CD4-positive, alpha-beta T cell (primary cell): Measurements from ENCODE around the gene SPTLC2. TPM values are rescaled to one million over a fixed set of nuclear protein-coding genes. Genes with fewer than 3 reads are reported as not detected.

Source experiments
- ATAC-seq: fragments of 200-7000 bp; cut with Tn5 transposase; one replicate; pipeline ENCODE4 v1.10.0; 2022; ENCODE audit warnings: mild to moderate bottlenecking; ENCODE audit not compliant: poor library complexity
- CTCF ChIA-PET: fragments of 350-600 bp; sonication (Branson Sonifier 250); formaldehyde crosslinking; loops from one replicate; lab custom pipeline; 2021; ENCODE audit warnings: antibody characterized with exemption, inconsistent platforms; lab: Charles Lee
- POLR2A ChIA-PET: fragments of 350-600 bp; sonication (Branson Sonifier 250); formaldehyde crosslinking; loops from one replicate; lab custom pipeline; 2021; ENCODE audit warnings: antibody characterized with exemption, inconsistent platforms; lab: Charles Lee
- DNase-seq, 14 experiments: peaks; one replicate each; pipeline ENCODE4 v3.0.0-alpha.2; 2013 to 2020; ENCODE audit warnings: mixed read lengths in 2 of 14
- H3K27ac ChIP-seq, 2 donors: one replicate each; pipeline versions ENCODE4 v1.5.1 to v1.7.0; 2013; ENCODE audit warnings: low read length in 2 of 2, low read depth in 1 of 2, mild to moderate bottlenecking in 1 of 2
- H3K27me3 ChIP-seq, 2 experiments: 1 replicate in 1 of 2; 2 replicates in 1 of 2; pipeline versions ENCODE4 v1.6.1 to v1.7.0; 2013; ENCODE audit warnings: low read length in 2 of 2, control low read depth in 1 of 2, mild to moderate bottlenecking in 1 of 2, moderate library complexity in 1 of 2; ENCODE audit not compliant: insufficient read depth in 2 of 2, control insufficient read depth in 1 of 2
- H3K36me3 ChIP-seq: one replicate; pipeline ENCODE4 v1.6.1; 2013; ENCODE audit warnings: low read length, control low read depth; ENCODE audit not compliant: insufficient read depth
- H3K4me1 ChIP-seq: one replicate; pipeline ENCODE4 v1.6.1; 2013; ENCODE audit warnings: low read length, control low read depth; ENCODE audit not compliant: insufficient read depth
- H3K4me3 ChIP-seq: one replicate; pipeline ENCODE4 v1.5.1; 2013; ENCODE audit warnings: mild to moderate bottlenecking, low read length, moderate library complexity
- H3K9me3 ChIP-seq, 2 experiments: 1 replicate in 1 of 2; 2 replicates in 1 of 2; pipeline versions ENCODE4 v1.6.1 to v1.7.0; 2013; ENCODE audit warnings: low read length in 2 of 2, mild to moderate bottlenecking in 2 of 2, control low read depth in 1 of 2, moderate library complexity in 1 of 2; ENCODE audit not compliant: control insufficient read depth in 1 of 2, insufficient read depth in 1 of 2
- H3K27ac Mint-ChIP-seq: one replicate; pipeline ENCODE4 v1.8.0; 2020; ENCODE audit warnings: mixed read lengths
- H3K27me3 Mint-ChIP-seq: one replicate; pipeline ENCODE4 v1.8.0; 2021; ENCODE audit warnings: mixed read lengths
- H3K36me3 Mint-ChIP-seq: one replicate; pipeline ENCODE4 v1.8.0; 2021; ENCODE audit warnings: low read depth, mixed read lengths
- H3K4me1 Mint-ChIP-seq: one replicate; pipeline ENCODE4 v1.8.0; 2021; ENCODE audit warnings: low read depth, mixed read lengths
- H3K4me3 Mint-ChIP-seq: one replicate; pipeline ENCODE4 v1.8.0; 2020; ENCODE audit warnings: mild to moderate bottlenecking, mixed read lengths
- H3K9me3 Mint-ChIP-seq: one replicate; pipeline ENCODE4 v1.8.0; 2020; ENCODE audit warnings: mixed read lengths
- CTCF ChIP-seq: fragments of 200-600 bp; IDR thresholded peaks from one replicate; pipeline ENCODE4 v1.8.0; 2022; ENCODE audit warnings: antibody characterized with exemption, mild to moderate bottlenecking
- intact Hi-C, 2 experiments: fragments of 100-400 bp; cut with DNase I in 1 of 2; cut with micrococcal nuclease in 1 of 2; formaldehyde crosslinking; loops; one replicate each; pipeline versions ENCODE4 v1.15.1 to v1.9.0; 2023 to 2025; cut with DNase I, micrococcal nuclease
- total RNA-seq, 174 experiments: library from RNA in 2 of 174; stranded (reverse) in 2 of 174; gene quantifications; one replicate each; pipeline ENCODE4 v1.2.3 and lab custom pipeline; 2021 to 2026

SPTLC2 gene
- total RNA-seq, 2 experiments from 2014 or later, result 13.0 to 14.5 TPM

DNA sequence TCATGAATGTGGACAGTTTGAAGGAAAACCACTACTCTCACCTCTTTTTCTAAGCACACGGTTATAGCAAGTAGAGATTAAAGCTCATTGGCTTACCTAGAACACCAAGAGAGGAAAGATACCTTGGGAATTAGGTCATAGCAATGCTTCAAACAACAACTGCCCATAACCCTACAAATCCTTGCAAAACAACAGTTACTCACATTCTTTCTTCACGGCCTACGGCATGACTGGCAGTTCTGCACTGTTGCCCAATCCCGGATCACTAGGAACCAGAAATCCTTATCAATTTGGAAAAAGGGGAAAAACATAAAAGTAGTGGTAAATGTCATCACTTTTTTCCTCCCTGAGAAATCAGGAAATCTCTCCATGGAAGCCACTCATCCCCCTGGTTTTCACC is 108.2 kb downstream of the SPTLC2 start:
- H3K27ac Mint-ChIP-seq, result no peak overlapping the region
- H3K27ac ChIP-seq, result no peak overlapping the region
- H3K9me3 Mint-ChIP-seq, result peaks cover 2% of the 10 kb centered on the region
- no peak overlapping the region for H3K4me3 ChIP-seq
- CTCF ChIA-PET, result no interaction called here
- H3K36me3 ChIP-seq, result peaks cover 36% of the 10 kb centered on the region
- ATAC-seq (no peak), DNase-seq (no peak)
- H3K27me3 Mint-ChIP-seq, result peaks cover 1% of the 10 kb centered on the region
- H3K9me3 ChIP-seq, result peaks cover 1 to 9% of the 10 kb centered on the region in 2 experiments
- H3K36me3 Mint-ChIP-seq, result peaks cover 58% of the 10 kb centered on the region
- intact Hi-C loops, result no loop called here
- TF ChIP-seq CTCF, result no peak
- no peaks in the 10 kb centered on the region for H3K4me1 Mint-ChIP-seq
- H3K4me1 ChIP-seq, result no peaks in the 10 kb centered on the region
- POLR2A ChIA-PET, result interaction anchor here (0.6 kb wide), 1 partner anchor 1783 kb away, joined by 4 read pairs; no protein-coding TSS in a partner anchor
- no peak overlapping the region for H3K4me3 Mint-ChIP-seq
- no peaks in the 10 kb centered on the region for H3K27me3 ChIP-seq

DNA sequence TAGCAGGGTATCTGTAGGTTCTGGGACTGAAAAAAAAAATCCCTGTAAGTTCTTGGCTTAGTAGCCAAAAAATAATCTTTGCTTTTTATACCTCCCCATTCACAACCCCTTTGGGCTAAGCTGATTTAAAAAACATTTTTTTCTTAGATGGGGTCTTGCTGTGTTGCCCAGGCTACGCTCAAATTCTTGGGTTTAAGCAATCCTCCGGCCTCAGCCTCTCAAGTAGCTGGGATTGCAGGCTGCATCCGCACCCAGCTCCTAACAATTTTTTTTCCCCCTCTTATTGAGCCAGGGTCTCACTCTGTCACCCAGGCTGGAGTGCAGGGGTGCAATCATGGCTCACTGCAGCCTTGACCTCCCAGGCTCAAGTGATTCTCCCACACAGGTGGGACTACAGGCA is 108.7 kb downstream of the SPTLC2 start:
- CTCF ChIA-PET, result no interaction called here
- DNase-seq, result no peak

GRCh38 chr14:77505031-77505430 is 111.4 kb downstream of the SPTLC2 start:
- peaks cover 0 to 4% of the 10 kb centered on the region in 2 experiments for H3K27me3 ChIP-seq

More for the DNA sequence above, 108.7 kb downstream of the SPTLC2 start:
- Histone ChIP-seq H3K27me3 (no peaks in the 10 kb centered on the region), H3K27ac (no peak overlapping the region), H3K36me3 (peaks cover 36% of the 10 kb centered on the region), H3K4me1 (no peaks in the 10 kb centered on the region), H3K9me3 (peaks cover 5 to 10% of the 10 kb centered on the region in 2 experiments), H3K4me3 (no peak overlapping the region)
- no peak for TF ChIP-seq CTCF
- Mint-ChIP-seq H3K36me3 (peaks cover 58% of the 10 kb centered on the region), H3K27me3 (peaks cover 4% of the 10 kb centered on the region), H3K4me3 (no peak overlapping the region), H3K4me1 (no peaks in the 10 kb centered on the region), H3K9me3 (peaks cover 5% of the 10 kb centered on the region), H3K27ac (no peak overlapping the region)
- POLR2A ChIA-PET, result no interaction called here
- intact Hi-C loops, result no loop called here
- no peak for ATAC-seq

More at GRCh38 chr14:77505031-77505430, 111.4 kb downstream of the SPTLC2 start:
- peaks cover 15% of the 10 kb centered on the region for H3K27me3 Mint-ChIP-seq
- no peak for ATAC-seq
- no peak overlapping the region for H3K27ac ChIP-seq
- H3K9me3 ChIP-seq, result peaks cover 5 to 10% of the 10 kb centered on the region in 2 experiments
- H3K4me1 ChIP-seq, result no peaks in the 10 kb centered on the region
- H3K36me3 ChIP-seq, result peaks cover 14% of the 10 kb centered on the region
- no peak for TF ChIP-seq CTCF
- H3K4me3 ChIP-seq, result no peak overlapping the region
- no peaks in the 10 kb centered on the region for H3K4me1 Mint-ChIP-seq
- peaks cover 5% of the 10 kb centered on the region for H3K9me3 Mint-ChIP-seq
- ChIA-PET CTCF (interaction anchor here (1.8 kb wide), 1 partner anchor 45 kb away, joined by 3 read pairs; no protein-coding TSS in a partner anchor), POLR2A (no interaction called here)
- DNase-seq, result no peak
- H3K36me3 Mint-ChIP-seq, result peaks cover 31% of the 10 kb centered on the region
- intact Hi-C loops, result no loop called here
- no peak overlapping the region for H3K4me3 Mint-ChIP-seq
- H3K27ac Mint-ChIP-seq, result no peak overlapping the region
